IMR-90 (cell line): ENCODE measurements around the gene CREG2. TPM values are rescaled to one million over a fixed set of nuclear protein-coding genes. Genes with fewer than 3 reads are reported as not detected.

Experiments
- ATAC-seq: fragments of 200-7000 bp; cut with Tn5 transposase; 2 replicates; pipeline ENCODE4 v1.9.1; 2020; ENCODE audit warnings: low read depth, mild to moderate bottlenecking, moderate library complexity
- BruUV-seq: library from RNA; stranded (reverse); fragments of 400-500 nt; replicated peaks from 2 replicates; lab custom pipeline; 2021; lab: Mats Ljungman, UMichigan
- CTCF ChIA-PET: fragments of 300-600 bp; formaldehyde crosslinking; extraction: SDS; loops from one replicate; lab custom pipeline; 2021; ENCODE audit warnings: antibody characterized with exemption; lab: Yijun Ruan, JAX
- POLR2A ChIA-PET: fragments of 300-600 bp; sonication (Branson Sonifier 250); formaldehyde crosslinking; loops from one replicate; lab custom pipeline; 2022; ENCODE audit warnings: antibody characterized with exemption; ENCODE audit not compliant: unreplicated experiment; lab: Charles Lee
- DNase-seq: peaks from one replicate; pipeline ENCODE4 v3.0.0; 2013
- H2AFZ ChIP-seq: replicated peaks from 2 replicates; pipeline ENCODE3; 2013; ENCODE audit warnings: low read length, mild to moderate bottlenecking; ENCODE audit not compliant: poor library complexity
- H2AK5ac ChIP-seq: 2 replicates; pipeline ENCODE4 v1.6.1; 2013; ENCODE audit warnings: low read depth, low read length, inconsistent platforms
- H2AK9ac ChIP-seq: replicated peaks from 2 replicates; pipeline ENCODE3; 2013; ENCODE audit warnings: mild to moderate bottlenecking, low read depth, low read length, moderate library complexity; ENCODE audit not compliant: poor library complexity
- H2BK120ac ChIP-seq: 2 replicates; pipeline ENCODE4 v1.6.1; 2013; ENCODE audit warnings: low read depth, low read length, inconsistent platforms
- H2BK15ac ChIP-seq: 3 replicates; pipeline ENCODE4 v1.6.1; 2013; ENCODE audit warnings: low read depth, low read length, inconsistent platforms
- H2BK20ac ChIP-seq: 2 replicates; pipeline ENCODE4 v1.6.1; 2013; ENCODE audit warnings: low read depth, mild to moderate bottlenecking, inconsistent platforms, low read length, moderate library complexity
- H2BK5ac ChIP-seq: 2 replicates; pipeline ENCODE4 v1.6.1; 2013; ENCODE audit warnings: mild to moderate bottlenecking, low read depth, low read length, inconsistent platforms; ENCODE audit not compliant: poor library complexity, severe bottlenecking
- H3K14ac ChIP-seq: replicated peaks from 2 replicates; pipeline ENCODE4 v1.6.1; 2013; ENCODE audit warnings: low read depth, low read length, inconsistent platforms
- H3K18ac ChIP-seq: 2 replicates; pipeline ENCODE4 v1.6.1; 2013; ENCODE audit warnings: low read depth, low read length, control low read depth
- H3K23ac ChIP-seq: 2 replicates; pipeline ENCODE4 v1.6.1; 2013; ENCODE audit warnings: low read depth, low read length, inconsistent platforms
- H3K27ac ChIP-seq: 2 replicates; pipeline ENCODE4 v1.5.1; 2013; ENCODE audit warnings: mild to moderate bottlenecking, control low read depth, low read length; ENCODE audit not compliant: insufficient read depth
- H3K27me3 ChIP-seq: 2 replicates; pipeline ENCODE4 v1.6.1; 2013; ENCODE audit warnings: low read length; ENCODE audit not compliant: control insufficient read depth, insufficient read depth
- H3K36me3 ChIP-seq: 2 replicates; pipeline ENCODE4 v1.6.1; 2013; ENCODE audit warnings: low read length, mixed read lengths; ENCODE audit not compliant: control insufficient read depth, insufficient read depth
- H3K4ac ChIP-seq: 2 replicates; pipeline ENCODE4 v1.6.1; 2013; ENCODE audit warnings: low read depth, low read length, inconsistent platforms
- H3K4me1 ChIP-seq: 2 replicates; pipeline ENCODE4 v1.6.1; 2013; ENCODE audit warnings: low read length, mixed read lengths; ENCODE audit not compliant: control insufficient read depth, insufficient read depth
- H3K4me2 ChIP-seq: 2 replicates; pipeline ENCODE4 v1.6.1; 2013; ENCODE audit warnings: low read depth, mild to moderate bottlenecking, control low read depth, low read length, moderate library complexity
- H3K4me3 ChIP-seq: 2 replicates; pipeline ENCODE4 v1.5.1; 2013; ENCODE audit warnings: low read depth, mild to moderate bottlenecking, control low read depth, low read length, moderate library complexity; ENCODE audit not compliant: insufficient read depth
- H3K56ac ChIP-seq: 2 replicates; pipeline ENCODE4 v1.6.1; 2013; ENCODE audit warnings: low read length, inconsistent platforms; ENCODE audit not compliant: insufficient read depth; ENCODE audit errors: extremely low read depth
- H3K79me1 ChIP-seq, 2 experiments: 2 replicates each; pipeline ENCODE4 v1.6.1; 2013; ENCODE audit warnings: low read length in 2 of 2, inconsistent platforms in 1 of 2, low read depth in 1 of 2
- H3K9ac ChIP-seq: 2 replicates; pipeline ENCODE4 v1.6.1; 2013; ENCODE audit warnings: low read depth, low read length, control low read depth
- H3K9me1 ChIP-seq: 2 replicates; pipeline ENCODE4 v1.6.1; 2013; ENCODE audit warnings: low read length, inconsistent platforms; ENCODE audit not compliant: insufficient read depth
- H3K9me3 ChIP-seq: 2 replicates; pipeline ENCODE4 v1.6.1; 2013; ENCODE audit warnings: low read length; ENCODE audit not compliant: control insufficient read depth, insufficient read depth
- H4K20me1 ChIP-seq: 2 replicates; pipeline ENCODE4 v1.6.1; 2013; ENCODE audit warnings: low read length, inconsistent platforms; ENCODE audit not compliant: insufficient read depth
- H4K5ac ChIP-seq: 2 replicates; pipeline ENCODE4 v1.6.1; 2013; ENCODE audit warnings: mild to moderate bottlenecking, low read depth, low read length, control low read depth
- H4K8ac ChIP-seq, 2 experiments: 2 replicates each; pipeline ENCODE4 v1.6.1; 2013; ENCODE audit warnings: low read depth in 2 of 2, low read length in 2 of 2, control low read depth in 1 of 2, inconsistent platforms in 1 of 2
- H4K91ac ChIP-seq: 2 replicates; pipeline ENCODE4 v1.6.1; 2013; ENCODE audit warnings: low read depth, low read length, inconsistent platforms; ENCODE audit not compliant: insufficient read depth
- CEBPB ChIP-seq: IDR thresholded peaks from 2 replicates; pipeline ENCODE4 v1.6.1; 2012; ENCODE audit warnings: low read depth, low read length, improper control_type of control experiment
- ELK1 ChIP-seq: fragments of 150-350 bp; IDR thresholded peaks from 2 replicates; pipeline ENCODE4 v1.6.1; 2016; ENCODE audit warnings: low read depth, mild to moderate bottlenecking, low read length, moderate library complexity, borderline replicate concordance
- MAFK ChIP-seq: IDR thresholded peaks from 2 replicates; pipeline ENCODE4 v1.6.1; 2012; ENCODE audit warnings: low read depth, low read length, improper control_type of control experiment
- NFE2L2 ChIP-seq: fragments of 150-350 bp; IDR thresholded peaks from 2 replicates; pipeline ENCODE4 v1.6.1; 2016; ENCODE audit warnings: low read depth, mild to moderate bottlenecking, low read length
- SMC3 ChIP-seq: fragments of 150-350 bp; IDR thresholded peaks from 2 replicates; pipeline ENCODE4 v1.6.1; 2016; ENCODE audit warnings: low read depth, mild to moderate bottlenecking, antibody characterized with exemption, low read length, moderate library complexity
- WGBS, 2 experiments: methylation state at CpG; one replicate each; pipeline versions ENCODE4 v1.1.5 to v1.1.7; 2013; ENCODE audit warnings: missing lambda C conversion rate in 2 of 2; ENCODE audit not compliant: insufficient read length in 1 of 2; ENCODE audit errors: extremely low coverage in 2 of 2; 5-methylcytosine and 5-hydroxymethylcytosine counted together
- dilution Hi-C: fragments of 300-500 bp; cut with HindIII; formaldehyde crosslinking; loops from one replicate; pipeline ENCODE4 v1.14.3; 2018; ENCODE audit warnings: low sequenced_read_pairs; ENCODE audit not compliant: unreplicated experiment
- in situ Hi-C: fragments of 300-500 bp; cut with MboI; formaldehyde crosslinking; loops from 3 replicates; pipeline ENCODE4 v1.14.3; 2019; ENCODE audit warnings: low sequenced_read_pairs, inconsistent platforms, mixed read lengths
- intact Hi-C: fragments of 100-400 bp; cut with micrococcal nuclease; formaldehyde crosslinking; loops from 2 replicates; pipeline ENCODE4 v1.10.0; 2022
- polyA plus RNA-seq, 3 experiments: library from polyadenylated mRNA; depleted of rRNA; stranded (reverse); fragments of >200 nt; gene quantifications; 2 replicates each; pipeline ENCODE4 v1.2.3, GENCODE V29; 2012; ENCODE audit warnings: low replicate concordance in 1 of 3
- total RNA-seq: library from RNA; depleted of rRNA; stranded (reverse); fragments of >200 nt; gene quantifications from 2 replicates; pipeline ENCODE4 v1.2.3, GENCODE V29; 2012

The CREG2 gene
- total and polyA plus RNA-seq, 2 of the 4 experiments (the other 2 are of a cell fraction), result 0.17 TPM; not detected in 1

GRCh38 chr2:101383016-101383541 is 4.2 kb downstream of the CREG2 start:
- no peak overlapping the region for H3K14ac ChIP-seq
- no peak overlapping the region for H3K4me2 ChIP-seq
- no peaks in the 10 kb centered on the region for H3K9me1 ChIP-seq
- H3K27ac ChIP-seq, result no peak overlapping the region
- H4K8ac ChIP-seq, result no peak overlapping the region
- H3K56ac ChIP-seq, result no peak overlapping the region
- no peak overlapping the region for H2AK9ac ChIP-seq
- H2AK5ac ChIP-seq, result no peak overlapping the region
- no peak overlapping the region for H3K9ac ChIP-seq
- H3K79me1 ChIP-seq, result no peaks in the 10 kb centered on the region
- no TSS peak for BruUV-seq
- ChIA-PET CTCF (no interaction called here), POLR2A (no interaction called here)
- H3K27me3 ChIP-seq, result peaks cover 38% of the 10 kb centered on the region
- no peak overlapping the region for H4K91ac ChIP-seq
- H3K4me1 ChIP-seq, result peaks cover 6% of the 10 kb centered on the region; the same call in 1 of the 2 replicates
- in situ Hi-C loops (no loop called here), dilution Hi-C loops (no loop called here), intact Hi-C loops (no loop called here)
- no peak overlapping the region for H3K4me3 ChIP-seq
- H2BK5ac ChIP-seq, result no peak overlapping the region
- no peak overlapping the region for H3K23ac ChIP-seq
- H4K20me1 ChIP-seq, result no peaks in the 10 kb centered on the region
- no peaks in the 10 kb centered on the region for H3K36me3 ChIP-seq
- no peak overlapping the region for H3K18ac ChIP-seq
- H2BK15ac ChIP-seq, result no peak overlapping the region
- DNase-seq, result no peak
- ATAC-seq, result no peak
- H2BK120ac ChIP-seq, result no peak overlapping the region
- no peak overlapping the region for H3K4ac ChIP-seq
- WGBS, 2 experiments, result 50% methylated on average over 1 of the region's 7 CpGs; no CpG with 5 or more reads in 1 of the 2 experiments
- H4K5ac ChIP-seq, result no peak overlapping the region
- H2AFZ ChIP-seq, result no peak overlapping the region
- H2BK20ac ChIP-seq, result no peak overlapping the region
- H3K9me3 ChIP-seq, result no peaks in the 10 kb centered on the region
- no peak for TF ChIP-seq NFE2L2
- TF ChIP-seq CEBPB, result no peak
- TF ChIP-seq ELK1, result no peak
- TF ChIP-seq MAFK, result no peak
- no peak for TF ChIP-seq SMC3
